ENCODE measurements around the gene MIB1. TPM values are rescaled to one million over a fixed set of nuclear protein-coding genes. Genes with fewer than 3 reads are reported as not detected.

The MIB1 gene
- total and polyA plus RNA-seq, 2 donors (not counting 1 experiment from before 2014, with no cell fraction given) = 22.3 to 51.0 TPM

DNA sequence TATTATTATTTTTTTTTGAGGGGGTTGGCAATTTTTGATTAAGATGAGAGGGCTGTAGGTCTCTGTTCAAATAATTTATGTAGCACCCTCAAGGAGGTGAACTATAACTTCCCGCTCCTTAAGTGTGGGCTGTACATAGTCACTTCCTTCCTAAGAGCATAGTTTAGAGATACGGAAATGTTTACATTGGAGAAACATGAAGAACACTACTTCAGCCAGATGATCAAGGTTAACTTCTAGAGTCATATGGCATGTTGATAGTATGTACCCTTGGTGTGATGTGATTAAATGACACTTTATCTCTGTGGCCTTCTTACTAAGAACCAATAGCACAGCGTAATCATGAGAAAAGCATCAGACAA lies 93.7 kb downstream of the MIB1 start:
- Histone ChIP-seq H3K36me3 (ENCODE audit: control insufficient read depth, insufficient read depth, low read length) (no peaks in the 10 kb centered on the region), H3K4me1 (ENCODE audit: control insufficient read depth, extremely low read depth, insufficient read depth, low read length) (no peaks in the 10 kb centered on the region), H3K79me2 (ENCODE audit: control insufficient read depth, insufficient read depth, low read length) (no peaks in the 10 kb centered on the region), H3K27me3 (ENCODE audit: control insufficient read depth, insufficient read depth, low read length) (no peaks in the 10 kb centered on the region), H4K20me1 (ENCODE audit: control insufficient read depth, extremely low read depth, insufficient read depth, low read length) (no peaks in the 10 kb centered on the region), H3K4me3 (replicated peaks in 1 of 4; ENCODE audit: control extremely low read depth in 1 of 4, insufficient read depth in 1 of 4, low read depth in 3 of 4, low read length in 4 of 4) (no peak overlapping the region), H2AFZ (ENCODE audit: low read length) (no peak overlapping the region), H3K27ac (ENCODE audit: insufficient read depth, low read length) (no peak overlapping the region), H3K9ac (ENCODE audit: insufficient read depth, low read length) (no peak overlapping the region), H3K4me2 (ENCODE audit: extremely low read depth, insufficient read depth, low read length) (no peak overlapping the region), H3K9me3 (ENCODE audit: control insufficient read depth, insufficient read depth, low read depth, low read length) (no peaks in the 10 kb centered on the region)
- no peak for TF ChIP-seq EZH2 (IDR thresholded peaks at IDR 0.05; ENCODE audit: low read length, missing control alignments)
- TF ChIP-seq, protein P1, sequence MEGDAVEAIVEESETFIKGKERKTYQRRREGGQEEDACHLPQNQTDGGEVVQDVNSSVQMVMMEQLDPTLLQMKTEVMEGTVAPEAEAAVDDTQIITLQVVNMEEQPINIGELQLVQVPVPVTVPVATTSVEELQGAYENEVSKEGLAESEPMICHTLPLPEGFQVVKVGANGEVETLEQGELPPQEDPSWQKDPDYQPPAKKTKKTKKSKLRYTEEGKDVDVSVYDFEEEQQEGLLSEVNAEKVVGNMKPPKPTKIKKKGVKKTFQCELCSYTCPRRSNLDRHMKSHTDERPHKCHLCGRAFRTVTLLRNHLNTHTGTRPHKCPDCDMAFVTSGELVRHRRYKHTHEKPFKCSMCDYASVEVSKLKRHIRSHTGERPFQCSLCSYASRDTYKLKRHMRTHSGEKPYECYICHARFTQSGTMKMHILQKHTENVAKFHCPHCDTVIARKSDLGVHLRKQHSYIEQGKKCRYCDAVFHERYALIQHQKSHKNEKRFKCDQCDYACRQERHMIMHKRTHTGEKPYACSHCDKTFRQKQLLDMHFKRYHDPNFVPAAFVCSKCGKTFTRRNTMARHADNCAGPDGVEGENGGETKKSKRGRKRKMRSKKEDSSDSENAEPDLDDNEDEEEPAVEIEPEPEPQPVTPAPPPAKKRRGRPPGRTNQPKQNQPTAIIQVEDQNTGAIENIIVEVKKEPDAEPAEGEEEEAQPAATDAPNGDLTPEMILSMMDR (conservative IDR thresholded peaks at IDR 0.05 in 1 of 2, IDR thresholded peaks at IDR 0.05 in 1 of 2; ENCODE audit: low read depth in 1 of 2, low read length in 2 of 2) = no peak
- DNase-seq (ENCODE audit: low read depth in 2 of 2) = no peak

DNA sequence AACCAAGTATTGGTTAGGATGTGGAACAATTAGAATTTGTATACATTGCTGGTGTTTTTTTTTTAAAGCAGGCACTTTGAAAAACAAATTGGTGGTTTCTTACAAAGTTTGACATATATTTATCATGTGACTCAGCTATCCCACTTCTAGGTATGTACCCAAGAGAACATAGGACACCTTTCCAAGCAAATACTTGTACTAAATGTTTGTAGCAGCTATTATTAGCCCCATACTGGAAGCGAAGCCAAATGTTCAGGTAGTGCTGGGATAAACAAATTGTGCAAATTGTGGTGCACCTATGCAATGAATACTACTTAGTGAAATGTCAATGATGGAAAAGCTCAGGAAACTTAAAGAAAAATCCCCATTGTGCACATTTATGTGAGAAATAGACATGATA lies 101.0 kb downstream of the MIB1 start:
- Histone ChIP-seq H3K27ac (ENCODE audit: insufficient read depth, low read length) (no peak overlapping the region), H3K79me2 (ENCODE audit: control insufficient read depth, insufficient read depth, low read length) (no peaks in the 10 kb centered on the region), H4K20me1 (ENCODE audit: control insufficient read depth, extremely low read depth, insufficient read depth, low read length) (no peaks in the 10 kb centered on the region), H3K4me2 (ENCODE audit: extremely low read depth, insufficient read depth, low read length) (no peak overlapping the region), H3K27me3 (ENCODE audit: control insufficient read depth, insufficient read depth, low read length) (no peaks in the 10 kb centered on the region), H3K4me1 (ENCODE audit: control insufficient read depth, extremely low read depth, insufficient read depth, low read length) (no peaks in the 10 kb centered on the region), H3K4me3 (replicated peaks in 1 of 4; ENCODE audit: control extremely low read depth in 1 of 4, insufficient read depth in 1 of 4, low read depth in 3 of 4, low read length in 4 of 4) (no peak overlapping the region), H3K9me3 (ENCODE audit: control insufficient read depth, insufficient read depth, low read depth, low read length) (no peaks in the 10 kb centered on the region), H2AFZ (ENCODE audit: low read length) (no peak overlapping the region), H3K36me3 (ENCODE audit: control insufficient read depth, insufficient read depth, low read length) (peaks cover 1% of the 10 kb centered on the region), H3K9ac (ENCODE audit: insufficient read depth, low read length) (no peak overlapping the region)
- DNase-seq (ENCODE audit: low read depth in 2 of 2) = no peak
- TF ChIP-seq, protein P1 (conservative IDR thresholded peaks at IDR 0.05 in 1 of 2, IDR thresholded peaks at IDR 0.05 in 1 of 2; ENCODE audit: low read depth in 1 of 2, low read length in 2 of 2) = no peak
- TF ChIP-seq EZH2 (IDR thresholded peaks at IDR 0.05; ENCODE audit: low read length, missing control alignments) = no peak

DNA sequence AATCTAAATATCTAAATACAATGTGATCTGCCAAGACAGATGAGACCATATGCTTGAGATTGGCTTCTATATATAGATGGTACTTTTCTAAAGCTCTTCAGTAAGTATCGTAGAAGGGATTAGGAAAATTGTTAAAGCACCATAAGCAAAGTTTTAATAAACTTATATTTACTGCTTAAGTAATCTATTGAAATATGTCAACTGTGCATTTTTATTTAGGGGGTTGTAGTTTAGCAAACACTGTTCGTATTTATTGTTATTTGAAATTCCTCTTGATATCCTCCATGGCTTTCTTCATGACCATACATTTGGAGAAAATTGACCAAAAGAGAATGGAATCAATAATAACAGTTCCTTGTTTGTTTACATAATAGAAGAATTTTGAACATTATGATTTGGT lies 102.7 kb downstream of the MIB1 start:
- Histone ChIP-seq H3K4me2 (ENCODE audit: extremely low read depth, insufficient read depth, low read length) (no peak overlapping the region), H4K20me1 (ENCODE audit: control insufficient read depth, extremely low read depth, insufficient read depth, low read length) (no peaks in the 10 kb centered on the region), H3K9ac (ENCODE audit: insufficient read depth, low read length) (no peak overlapping the region), H3K27me3 (ENCODE audit: control insufficient read depth, insufficient read depth, low read length) (no peaks in the 10 kb centered on the region), H3K4me1 (ENCODE audit: control insufficient read depth, extremely low read depth, insufficient read depth, low read length) (no peaks in the 10 kb centered on the region), H3K27ac (ENCODE audit: insufficient read depth, low read length) (no peak overlapping the region), H3K36me3 (ENCODE audit: control insufficient read depth, insufficient read depth, low read length) (peaks cover 1% of the 10 kb centered on the region), H3K4me3 (replicated peaks in 1 of 4; ENCODE audit: control extremely low read depth in 1 of 4, insufficient read depth in 1 of 4, low read depth in 3 of 4, low read length in 4 of 4) (no peak overlapping the region), H2AFZ (ENCODE audit: low read length) (no peak overlapping the region), H3K79me2 (ENCODE audit: control insufficient read depth, insufficient read depth, low read length) (no peaks in the 10 kb centered on the region), H3K9me3 (ENCODE audit: control insufficient read depth, insufficient read depth, low read depth, low read length) (no peaks in the 10 kb centered on the region)
- TF ChIP-seq, protein P1 (conservative IDR thresholded peaks at IDR 0.05 in 1 of 2, IDR thresholded peaks at IDR 0.05 in 1 of 2; ENCODE audit: low read depth in 1 of 2, low read length in 2 of 2) = no peak
- TF ChIP-seq EZH2 (IDR thresholded peaks at IDR 0.05; ENCODE audit: low read length, missing control alignments) = no peak
- DNase-seq (ENCODE audit: low read depth in 2 of 2) = no peak

Measured in fibroblast of lung (primary cell).